ENCODE results near the gene A2ML1. TPM values are rescaled to one million over a fixed set of nuclear protein-coding genes. Genes with fewer than 3 reads are reported as not detected.

The A2ML1 gene
- total RNA-seq, 1 donor from 2014 or later, result 0.43 TPM

DNA sequence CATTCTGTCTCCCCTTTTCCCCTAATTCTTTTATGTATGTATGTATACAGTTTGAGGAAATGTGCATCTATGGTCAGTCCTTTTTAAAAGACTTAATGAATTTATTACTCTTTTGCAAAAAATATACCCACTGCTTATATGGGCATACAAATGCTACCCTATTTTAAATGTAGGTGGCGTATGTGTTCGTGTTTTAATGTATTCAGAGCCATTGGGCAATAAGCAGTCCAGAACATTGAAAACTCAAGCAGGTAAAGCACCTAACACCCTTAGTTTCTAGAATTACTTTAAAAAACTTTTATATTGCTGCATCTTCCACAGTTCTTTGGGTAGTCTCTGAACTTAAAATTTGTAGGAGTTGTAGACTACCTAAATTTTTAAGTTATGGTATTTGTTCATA, 42.6 kb upstream of the A2ML1 start:
- TF ChIP-seq EZH2 (IDR thresholded peaks at IDR 0.05), result no peak
- TF ChIP-seq EZH2phosphoT487 (IDR thresholded peaks at IDR 0.05), result no peak
- TF ChIP-seq, protein P1, sequence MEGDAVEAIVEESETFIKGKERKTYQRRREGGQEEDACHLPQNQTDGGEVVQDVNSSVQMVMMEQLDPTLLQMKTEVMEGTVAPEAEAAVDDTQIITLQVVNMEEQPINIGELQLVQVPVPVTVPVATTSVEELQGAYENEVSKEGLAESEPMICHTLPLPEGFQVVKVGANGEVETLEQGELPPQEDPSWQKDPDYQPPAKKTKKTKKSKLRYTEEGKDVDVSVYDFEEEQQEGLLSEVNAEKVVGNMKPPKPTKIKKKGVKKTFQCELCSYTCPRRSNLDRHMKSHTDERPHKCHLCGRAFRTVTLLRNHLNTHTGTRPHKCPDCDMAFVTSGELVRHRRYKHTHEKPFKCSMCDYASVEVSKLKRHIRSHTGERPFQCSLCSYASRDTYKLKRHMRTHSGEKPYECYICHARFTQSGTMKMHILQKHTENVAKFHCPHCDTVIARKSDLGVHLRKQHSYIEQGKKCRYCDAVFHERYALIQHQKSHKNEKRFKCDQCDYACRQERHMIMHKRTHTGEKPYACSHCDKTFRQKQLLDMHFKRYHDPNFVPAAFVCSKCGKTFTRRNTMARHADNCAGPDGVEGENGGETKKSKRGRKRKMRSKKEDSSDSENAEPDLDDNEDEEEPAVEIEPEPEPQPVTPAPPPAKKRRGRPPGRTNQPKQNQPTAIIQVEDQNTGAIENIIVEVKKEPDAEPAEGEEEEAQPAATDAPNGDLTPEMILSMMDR (IDR thresholded peaks at IDR 0.05), result no peak
- H3K27me3 ChIP-seq, result no peaks in the 10 kb centered on the region
- H3K4me3 Mint-ChIP-seq, result no peak overlapping the region
- H3K27ac Mint-ChIP-seq, result no peak overlapping the region
- H3K4me1 Mint-ChIP-seq, result no peaks in the 10 kb centered on the region
- peak overlapping the region; percentile 15 for H3K27ac ChIP-seq
- H4K20me1 ChIP-seq (ENCODE audit: low read depth), result no peaks in the 10 kb centered on the region
- peaks cover 4% of the 10 kb centered on the region for H3K36me3 Mint-ChIP-seq
- no peaks in the 10 kb centered on the region for H3K79me2 ChIP-seq (ENCODE audit: low read depth)
- peaks cover 8% of the 10 kb centered on the region for H3K4me1 ChIP-seq
- no peak overlapping the region for H3K4me3 ChIP-seq
- no peaks in the 10 kb centered on the region for H3K27me3 Mint-ChIP-seq (ENCODE audit: insufficient read depth, low read depth)
- no peaks in the 10 kb centered on the region for H3K9me3 Mint-ChIP-seq
- H3K4me2 ChIP-seq, result no peak overlapping the region
- H2AFZ ChIP-seq (replicated peaks), result no peak overlapping the region
- no peak overlapping the region for H3K9ac ChIP-seq
- no peak for DNase-seq (ENCODE audit: low spot score)
- peaks cover 13% of the 10 kb centered on the region for H3K36me3 ChIP-seq
- peaks cover 9% of the 10 kb centered on the region for H3F3A ChIP-seq (ENCODE audit: low read depth)
- no peaks in the 10 kb centered on the region for H3K9me3 ChIP-seq (ENCODE audit: low read depth)

DNA sequence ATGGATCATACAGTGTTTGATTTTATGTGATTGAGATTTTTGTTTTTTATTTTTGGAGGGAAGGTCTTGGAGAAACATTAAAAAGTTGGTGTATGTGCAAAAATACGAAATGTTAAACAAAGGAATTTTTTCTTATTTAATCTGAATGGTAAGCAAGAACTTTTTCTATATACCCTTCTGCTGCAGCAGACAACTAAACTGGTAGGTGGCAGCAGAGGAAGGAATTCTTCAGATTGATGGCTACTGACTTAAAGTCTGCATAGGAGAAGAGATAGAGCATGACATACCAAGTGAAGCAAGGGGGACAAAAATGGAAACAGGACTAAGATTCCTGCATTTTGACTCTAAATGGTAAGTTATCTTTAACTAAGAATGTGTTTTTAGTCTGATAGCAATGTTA, 42.0 kb upstream of the A2ML1 start:
- no peak overlapping the region for H3K4me3 ChIP-seq
- H3K4me2 ChIP-seq, result no peak overlapping the region
- Mint-ChIP-seq H3K36me3 (peaks cover 4% of the 10 kb centered on the region), H3K4me3 (no peak overlapping the region), H3K27ac (no peak overlapping the region), H3K4me1 (no peaks in the 10 kb centered on the region), H3K27me3 (ENCODE audit: insufficient read depth, low read depth) (no peaks in the 10 kb centered on the region), H3K9me3 (no peaks in the 10 kb centered on the region)
- no peaks in the 10 kb centered on the region for H3K27me3 ChIP-seq
- peaks cover 9% of the 10 kb centered on the region for H3F3A ChIP-seq (ENCODE audit: low read depth)
- no peak overlapping the region for H3K9ac ChIP-seq
- peak; percentile 42 for DNase-seq (ENCODE audit: low spot score)
- H3K36me3 ChIP-seq, result peaks cover 13% of the 10 kb centered on the region
- H2AFZ ChIP-seq (replicated peaks), result no peak overlapping the region
- no peaks in the 10 kb centered on the region for H3K79me2 ChIP-seq (ENCODE audit: low read depth)
- H3K27ac ChIP-seq, result peak overlapping the region; percentile 15
- no peaks in the 10 kb centered on the region for H4K20me1 ChIP-seq (ENCODE audit: low read depth)
- TF ChIP-seq EZH2 (IDR thresholded peaks at IDR 0.05), result no peak
- TF ChIP-seq, protein P1 (IDR thresholded peaks at IDR 0.05), result peak; percentile 62
- H3K9me3 ChIP-seq (ENCODE audit: low read depth), result no peaks in the 10 kb centered on the region
- H3K4me1 ChIP-seq, result peaks cover 8% of the 10 kb centered on the region

DNA sequence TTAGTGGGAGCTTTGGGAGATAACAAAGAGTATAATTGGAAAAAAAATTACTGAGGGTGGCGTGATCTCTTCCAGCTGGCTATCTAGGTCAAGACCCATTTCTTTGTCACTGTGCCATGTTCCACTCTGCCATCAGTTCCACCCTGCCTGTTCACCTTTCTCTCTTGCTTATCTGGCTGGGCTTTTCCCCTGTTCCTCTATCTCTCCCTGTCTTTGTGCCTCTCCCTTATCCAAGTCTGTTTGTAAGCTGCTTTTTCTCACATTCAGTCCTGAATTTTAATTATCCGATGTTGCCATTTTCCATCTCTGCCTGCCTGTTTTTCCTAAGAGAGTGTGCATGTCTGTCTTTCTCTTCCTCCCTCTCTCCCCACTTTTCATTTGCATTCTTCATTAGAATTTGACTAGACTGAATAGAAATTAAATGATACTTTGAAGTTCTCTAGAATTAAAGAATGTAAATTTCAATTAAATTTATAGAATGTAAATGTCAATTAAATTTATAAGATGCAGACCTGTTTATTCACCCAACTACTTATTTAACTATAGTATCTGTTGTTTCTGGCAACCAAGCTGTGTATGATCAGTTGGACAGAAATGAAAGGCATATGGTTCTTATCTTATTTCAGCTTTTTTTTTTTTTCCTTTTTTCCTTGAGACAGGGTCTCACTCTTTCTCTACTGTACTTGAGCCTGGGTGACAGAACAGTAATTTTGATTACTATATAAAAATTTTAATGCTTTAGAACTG, 40.9 kb upstream of the A2ML1 start:
- DNase-seq (ENCODE audit: low spot score), result no peak

More for the DNA sequence above, 40.9 kb upstream of the A2ML1 start:
- peaks cover 2% of the 10 kb centered on the region for H3K27me3 Mint-ChIP-seq (ENCODE audit: insufficient read depth, low read depth)
- no peak overlapping the region for H3K27ac Mint-ChIP-seq
- no peak overlapping the region for H3K4me3 Mint-ChIP-seq
- TF ChIP-seq, protein P1 (IDR thresholded peaks at IDR 0.05), result no peak
- no peak for TF ChIP-seq EZH2phosphoT487 (IDR thresholded peaks at IDR 0.05)
- TF ChIP-seq EZH2 (IDR thresholded peaks at IDR 0.05), result no peak
- no peaks in the 10 kb centered on the region for H3K4me1 Mint-ChIP-seq
- H3K4me3 ChIP-seq, result no peak overlapping the region
- no peaks in the 10 kb centered on the region for H3K27me3 ChIP-seq
- H3K36me3 Mint-ChIP-seq, result peaks cover 4% of the 10 kb centered on the region
- H3K4me2 ChIP-seq, result no peak overlapping the region
- no peaks in the 10 kb centered on the region for H4K20me1 ChIP-seq (ENCODE audit: low read depth)
- no peaks in the 10 kb centered on the region for H3K79me2 ChIP-seq (ENCODE audit: low read depth)
- H3K9me3 ChIP-seq (ENCODE audit: low read depth), result no peaks in the 10 kb centered on the region
- H2AFZ ChIP-seq (replicated peaks), result no peak overlapping the region
- H3K9me3 Mint-ChIP-seq, result no peaks in the 10 kb centered on the region
- H3K36me3 ChIP-seq, result peaks cover 4% of the 10 kb centered on the region
- H3F3A ChIP-seq (ENCODE audit: low read depth), result peaks cover 9% of the 10 kb centered on the region
- H3K4me1 ChIP-seq, result peaks cover 8% of the 10 kb centered on the region
- H3K9ac ChIP-seq, result no peak overlapping the region
- no peak overlapping the region for H3K27ac ChIP-seq

Data from neural progenitor cell (in vitro differentiated cells).